ENCODE measurements around the gene FBXO36. TPM values are rescaled to one million over a fixed set of nuclear protein-coding genes. Genes with fewer than 3 reads are reported as not detected.

The FBXO36 gene
- 2.5 and 4.9 TPM in 2 replicates for total RNA-seq

GRCh38 chr2:229922449-229923386 is at the start of gene FBXO36:
Gene FBXO36 (plus strand): TSS chr2:229922503. CDS start chr2:229922514, 11 bp downstream.

GRCh38 chr2:229921892-229922448 is 333 bp upstream of the FBXO36 start, which contains the start of gene TRIP12:
Gene TRIP12 (minus strand): TSS chr2:229922009. CDS start chr2:229880079, 41,930 bp downstream.

Other genes starting within 250 kb of the FBXO36 start
- gene DNER, start 207.9 kb upstream of the FBXO36 start, total RNA-seq = 0.44 and 0.83 TPM in 2 replicates
- 254 and 282 TPM in 2 replicates for gene TRIP12, start 494 bp upstream of the FBXO36 start, total RNA-seq
- 2.0 and 2.6 TPM in 2 replicates for gene SLC16A14, start 146.4 kb downstream of the FBXO36 start, total RNA-seq